Tibial nerve (tissue), 4 donors: ENCODE results near the gene SPART.

Source experiments
- EP300 ChIP-seq, 2 donors: sonication (generic); formaldehyde crosslinking; IDR thresholded peaks; one replicate each; pipeline ENCODE4 v1.6.1; 2017; ENCODE audit warnings: antibody characterized with exemption in 2 of 2, mild to moderate bottlenecking in 1 of 2
- POLR2A ChIP-seq, 2 donors: fragments of 450-650 bp; IDR thresholded peaks; one replicate each; pipeline ENCODE4 v1.6.1; 2017; ENCODE audit warnings: antibody characterized with exemption in 2 of 2, mild to moderate bottlenecking in 2 of 2, moderate library complexity in 2 of 2
- TF ChIP-seq, protein P1 (sequence below), 5 experiments: fragments of 200-600 bp in 3 of 5; fragments of 450-650 bp in 2 of 5; sonication (generic) in 3 of 5; IDR thresholded peaks; one replicate each; pipeline ENCODE4 v1.5.1; 2016 to 2019; ENCODE audit warnings: antibody characterized with exemption in 5 of 5, mild to moderate bottlenecking in 3 of 5, moderate library complexity in 2 of 5

DNA sequence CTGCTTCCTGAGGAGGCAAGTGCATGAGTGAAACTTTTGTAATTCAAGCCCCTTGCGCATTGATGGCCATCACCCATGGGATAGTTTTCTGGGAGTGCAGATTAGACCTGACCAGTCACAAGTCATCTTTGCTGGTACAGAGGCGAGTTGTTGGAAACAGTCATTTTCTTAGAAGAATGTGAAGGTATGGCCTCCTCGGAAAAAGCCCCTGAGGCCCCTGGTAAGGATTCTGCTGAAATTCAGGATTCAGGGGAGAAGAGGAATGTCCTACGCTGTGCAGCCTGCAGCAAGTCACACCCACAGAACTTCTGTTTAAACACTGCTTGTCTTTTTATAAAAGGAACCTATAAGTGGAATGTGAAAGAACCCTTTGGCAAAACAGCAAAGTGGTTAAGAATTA is 11.0 kb upstream of the SPART start:
- TF ChIP-seq, protein P1, sequence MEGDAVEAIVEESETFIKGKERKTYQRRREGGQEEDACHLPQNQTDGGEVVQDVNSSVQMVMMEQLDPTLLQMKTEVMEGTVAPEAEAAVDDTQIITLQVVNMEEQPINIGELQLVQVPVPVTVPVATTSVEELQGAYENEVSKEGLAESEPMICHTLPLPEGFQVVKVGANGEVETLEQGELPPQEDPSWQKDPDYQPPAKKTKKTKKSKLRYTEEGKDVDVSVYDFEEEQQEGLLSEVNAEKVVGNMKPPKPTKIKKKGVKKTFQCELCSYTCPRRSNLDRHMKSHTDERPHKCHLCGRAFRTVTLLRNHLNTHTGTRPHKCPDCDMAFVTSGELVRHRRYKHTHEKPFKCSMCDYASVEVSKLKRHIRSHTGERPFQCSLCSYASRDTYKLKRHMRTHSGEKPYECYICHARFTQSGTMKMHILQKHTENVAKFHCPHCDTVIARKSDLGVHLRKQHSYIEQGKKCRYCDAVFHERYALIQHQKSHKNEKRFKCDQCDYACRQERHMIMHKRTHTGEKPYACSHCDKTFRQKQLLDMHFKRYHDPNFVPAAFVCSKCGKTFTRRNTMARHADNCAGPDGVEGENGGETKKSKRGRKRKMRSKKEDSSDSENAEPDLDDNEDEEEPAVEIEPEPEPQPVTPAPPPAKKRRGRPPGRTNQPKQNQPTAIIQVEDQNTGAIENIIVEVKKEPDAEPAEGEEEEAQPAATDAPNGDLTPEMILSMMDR (IDR thresholded peaks at IDR 0.05) = no peak
- TF ChIP-seq EP300 (IDR thresholded peaks at IDR 0.05) (no peak), POLR2A (IDR thresholded peaks at IDR 0.05) (no peak)
